ENCODE data around the gene TMEM50B.

GRCh38 chr21:33495743-33496142 lies 16.0 kb upstream of the TMEM50B start:
- no peak for TF ChIP-seq PATZ1 (CRISPR knock-in tag; IDR thresholded peaks at IDR 0.05; ENCODE audit: borderline replicate concordance)
- TF ChIP-seq BACH2 (CRISPR knock-in tag; IDR thresholded peaks at IDR 0.05; ENCODE audit: borderline replicate concordance) = no peak
- TF ChIP-seq PPARA (CRISPR knock-in tag; IDR thresholded peaks at IDR 0.05; ENCODE audit: borderline replicate concordance) = no peak
- TF ChIP-seq ZFP30 (CRISPR knock-in tag; IDR thresholded peaks at IDR 0.05) = no peak
